ENCODE data around the gene MEF2C.
"Not testable (repeated sequence)": the region's sequence is repeated elsewhere in the genome, so short reads cannot be mapped to it uniquely, and the experiment has no call there.

The MEF2C gene

DNA sequence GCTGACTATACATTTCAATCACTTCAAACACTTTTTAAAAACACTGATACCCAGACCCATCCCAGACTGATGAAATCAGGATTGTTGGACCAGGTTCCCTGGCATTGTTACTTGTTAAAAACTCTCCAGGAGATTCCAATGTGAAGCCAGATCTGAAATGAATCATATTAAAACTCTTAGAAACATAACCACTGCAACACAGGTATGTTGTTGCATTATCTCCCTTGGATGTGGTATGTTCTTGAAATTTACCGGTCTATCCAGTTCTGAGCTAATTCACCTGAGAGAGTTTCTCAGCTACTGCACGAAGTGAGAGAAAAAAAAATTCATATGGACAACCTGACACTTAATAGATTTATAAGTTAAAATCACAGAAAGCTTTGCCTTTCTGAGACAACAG, 21.8 kb downstream of the MEF2C start:
- DNase-seq = no peak

DNA sequence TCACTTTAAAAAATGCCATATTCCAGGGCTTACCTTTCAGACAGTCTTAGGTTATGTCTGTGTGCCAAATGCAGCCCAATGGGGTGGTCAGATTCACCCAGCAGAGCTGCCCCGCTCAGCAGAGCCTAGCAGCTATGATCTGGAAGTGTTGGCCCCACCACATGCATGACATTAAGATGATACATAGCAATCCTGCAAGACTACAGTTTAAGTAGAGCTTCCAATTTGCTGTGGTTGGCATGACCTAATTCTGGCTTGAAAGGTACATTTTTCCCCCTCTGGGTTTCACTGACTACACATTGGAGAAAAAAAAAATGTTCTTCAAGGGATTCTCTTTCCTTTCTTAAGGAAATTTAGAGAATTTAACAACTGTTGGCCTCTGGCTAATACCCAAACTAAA, 22.5 kb downstream of the MEF2C start:
- no peak for DNase-seq

DNA sequence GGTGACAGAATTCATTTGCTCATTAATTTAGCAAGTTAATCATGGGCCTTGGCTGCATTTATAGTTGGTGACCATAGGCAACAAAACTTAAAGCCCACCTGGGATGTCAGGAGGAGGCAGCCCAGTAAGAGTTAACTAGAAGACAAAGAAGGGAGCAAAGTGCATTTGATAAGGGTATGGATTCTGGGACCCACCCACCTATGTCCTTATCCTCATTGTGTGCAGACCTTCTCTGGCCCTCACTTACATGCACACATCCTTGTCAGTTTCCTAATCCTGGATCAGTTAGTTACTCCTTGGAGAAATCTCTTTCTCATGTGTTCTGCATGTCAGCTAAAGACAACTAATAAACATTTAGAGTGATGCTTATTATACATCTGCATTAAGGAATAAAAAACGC, 24.6 kb downstream of the MEF2C start:
- no peak for DNase-seq

DNA sequence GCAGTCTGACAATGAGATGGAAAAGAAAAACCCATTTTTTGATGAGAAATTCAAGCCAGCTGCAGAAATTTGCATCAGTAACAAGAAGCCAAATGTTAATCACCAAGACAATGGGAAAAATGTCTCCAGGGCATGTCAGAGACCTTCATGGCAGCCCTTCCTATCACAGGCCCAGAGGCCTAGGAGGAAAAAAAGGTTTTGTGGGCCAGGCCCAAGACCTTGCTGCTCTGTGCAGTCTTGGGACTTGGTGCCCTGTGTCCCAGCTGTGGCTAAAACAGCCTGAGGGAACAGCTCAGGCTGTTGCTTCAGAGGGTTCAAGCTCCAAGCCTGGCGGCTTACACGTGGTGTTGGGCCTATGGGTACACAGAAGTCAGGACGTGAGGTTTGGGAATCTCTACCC, 26.6 kb downstream of the MEF2C start:
- not testable (repeated sequence) for DNase-seq

DNA sequence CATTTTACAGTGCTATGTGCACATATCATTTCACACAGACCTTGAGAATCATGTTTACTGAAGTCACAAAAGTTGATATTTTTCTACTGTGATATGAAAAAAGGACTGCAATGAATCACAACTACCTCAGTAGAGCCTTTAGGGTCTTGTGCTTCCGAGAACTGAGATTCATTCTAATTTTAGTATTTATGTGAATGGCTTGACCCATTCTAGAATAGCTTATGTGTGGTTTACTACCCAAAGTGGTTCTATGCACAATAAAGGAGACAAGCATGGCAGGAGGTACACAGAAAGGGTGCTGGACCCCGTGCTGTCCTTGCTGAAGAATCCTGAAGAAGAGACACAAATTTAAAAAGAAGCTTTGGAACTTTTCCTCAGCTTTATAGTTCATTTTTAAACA, 28.2 kb downstream of the MEF2C start:
- DNase-seq = no peak

DNA sequence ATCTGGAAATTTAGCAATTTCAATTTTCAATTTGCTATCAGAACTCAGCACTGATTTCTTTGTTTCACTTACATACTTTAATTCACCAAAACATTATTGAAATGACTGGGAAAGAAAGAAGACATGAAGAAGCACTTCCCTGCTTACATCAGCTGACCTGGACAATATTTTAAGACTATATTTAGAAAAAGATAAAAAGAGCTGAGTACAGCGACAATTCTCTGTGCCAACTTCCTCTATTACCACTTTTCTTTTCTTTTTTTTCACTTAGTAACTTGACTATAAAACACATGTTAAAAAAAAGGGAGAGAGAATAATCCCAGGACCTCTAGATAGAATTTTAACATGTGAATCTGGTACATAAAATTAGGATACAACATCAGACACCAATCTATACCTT, 35.6 kb downstream of the MEF2C start:
- DNase-seq = no peak

DNA sequence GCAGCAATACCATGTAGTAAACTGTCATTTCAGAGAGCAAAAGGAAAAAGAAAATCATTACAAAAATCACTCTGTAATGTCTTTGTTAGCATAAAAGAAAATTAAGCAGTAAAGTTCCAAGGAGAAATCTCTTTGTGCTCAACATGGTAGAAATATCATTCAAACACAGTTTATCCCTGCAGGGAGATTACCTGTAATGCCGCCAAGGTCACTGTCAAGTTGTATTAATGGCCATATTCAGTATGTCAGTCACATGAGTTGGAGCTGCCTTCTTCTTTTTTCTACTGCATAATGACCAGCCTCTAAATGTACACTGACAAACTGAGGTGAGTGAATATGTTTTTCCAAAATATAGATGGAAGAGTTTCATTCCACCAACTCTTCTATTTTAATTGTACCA, 36.5 kb downstream of the MEF2C start:
- DNase-seq = no peak

DNA sequence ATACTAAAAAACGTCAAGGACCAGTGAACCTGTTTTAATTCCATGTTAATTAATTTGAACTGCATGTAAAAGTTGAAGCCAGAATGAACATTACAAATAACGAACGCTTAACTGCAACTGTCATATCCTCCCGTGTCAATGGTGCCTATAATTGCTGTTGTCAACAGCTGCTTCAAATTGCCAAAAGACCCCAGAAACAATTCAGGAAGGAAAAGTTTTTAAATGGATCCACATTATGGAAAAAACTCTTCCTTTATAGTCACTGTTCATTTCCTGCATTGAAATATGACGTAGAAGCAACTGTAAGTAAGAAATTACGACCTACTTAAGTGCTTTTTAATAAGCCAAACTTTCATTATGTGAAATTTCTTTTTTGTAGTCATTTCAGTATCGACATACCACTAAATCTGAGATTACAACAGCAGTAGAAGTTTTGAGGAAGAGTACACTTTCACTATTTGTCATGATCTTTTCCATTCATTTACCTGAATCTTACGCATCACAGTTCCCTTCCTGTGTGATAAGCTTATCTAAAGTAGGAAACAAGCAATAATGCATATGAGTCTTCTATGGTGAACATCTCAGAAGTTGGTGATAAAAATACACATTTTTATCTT, 37.8 kb downstream of the MEF2C start:
- DNase-seq = no peak

DNA sequence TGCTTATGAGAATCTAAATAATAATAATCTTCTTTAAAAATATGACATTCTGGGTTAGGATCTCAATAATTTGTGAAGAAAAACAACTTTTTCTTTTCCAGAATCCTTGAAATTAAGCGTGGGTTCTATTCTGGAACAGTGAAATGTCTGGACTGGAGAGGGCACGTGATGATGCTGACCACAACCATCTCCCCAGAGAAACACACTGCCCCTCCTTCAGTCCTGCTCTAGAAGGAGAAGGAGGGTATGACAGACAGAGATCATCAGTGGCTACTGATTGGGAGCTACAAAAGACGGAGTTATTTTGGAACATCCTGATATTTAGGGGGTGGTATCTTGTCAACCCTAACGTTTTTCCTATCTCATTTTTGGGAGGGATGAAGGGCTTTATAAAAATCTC, 40.2 kb downstream of the MEF2C start:
- no peak for DNase-seq

DNA sequence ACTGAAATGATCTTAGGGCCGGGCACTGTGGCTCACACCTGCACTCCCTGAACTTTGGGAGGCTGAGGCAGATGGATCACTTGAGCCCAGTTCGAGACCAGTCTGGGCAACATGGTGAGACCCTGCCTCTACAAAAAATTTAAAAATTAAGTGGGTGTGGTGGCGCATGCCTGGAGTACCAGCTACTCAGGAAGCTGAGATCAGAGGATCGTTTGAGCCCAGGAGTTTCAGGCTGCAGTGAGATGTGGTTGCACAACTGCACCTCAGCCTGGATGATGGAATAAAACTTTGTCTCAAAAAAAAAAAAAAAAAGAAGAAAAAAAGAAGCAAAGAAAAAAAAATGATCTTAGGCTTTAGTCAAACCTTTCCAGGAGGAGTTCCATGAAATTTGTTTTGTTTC, 41.8 kb downstream of the MEF2C start:
- no peak for DNase-seq

DNA sequence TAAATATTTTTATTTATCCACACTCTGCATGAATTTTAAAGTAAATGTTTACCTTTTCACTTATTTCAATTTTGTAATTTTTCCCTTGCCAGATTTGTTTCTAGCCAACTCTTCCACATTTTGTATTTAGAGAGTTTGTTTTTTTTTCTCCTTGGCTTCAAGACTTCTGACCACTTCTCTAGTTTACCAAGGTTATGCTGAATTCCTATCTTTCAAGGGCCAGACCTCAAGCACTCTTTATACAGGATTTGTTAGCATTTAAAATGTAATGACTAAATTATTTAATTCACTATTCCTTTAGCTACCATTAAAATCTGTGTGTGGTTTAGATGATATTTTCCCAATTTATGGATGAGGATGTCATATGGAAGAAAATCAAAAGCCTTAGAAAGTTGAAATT, 42.5 kb downstream of the MEF2C start:
- DNase-seq = no peak

DNA sequence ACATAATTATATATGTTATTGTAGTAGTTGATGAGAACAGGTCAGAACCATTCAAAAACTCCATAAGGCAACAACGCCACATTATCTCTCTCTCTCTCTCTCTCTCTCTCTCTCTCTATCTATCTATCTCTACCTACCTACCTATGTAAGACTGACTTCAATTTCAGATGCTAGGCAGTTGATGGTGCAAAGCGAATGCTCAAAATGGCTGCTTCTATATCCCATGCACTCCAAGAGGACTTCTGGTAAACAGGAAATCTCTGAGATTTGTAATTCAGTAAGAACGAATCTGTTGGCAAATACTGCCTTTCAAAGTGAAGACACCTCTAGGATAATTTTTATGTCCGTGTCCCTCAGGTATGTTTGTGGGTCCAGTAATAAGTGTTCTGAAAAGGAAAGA, 43.7 kb downstream of the MEF2C start:
- no peak for DNase-seq

DNA sequence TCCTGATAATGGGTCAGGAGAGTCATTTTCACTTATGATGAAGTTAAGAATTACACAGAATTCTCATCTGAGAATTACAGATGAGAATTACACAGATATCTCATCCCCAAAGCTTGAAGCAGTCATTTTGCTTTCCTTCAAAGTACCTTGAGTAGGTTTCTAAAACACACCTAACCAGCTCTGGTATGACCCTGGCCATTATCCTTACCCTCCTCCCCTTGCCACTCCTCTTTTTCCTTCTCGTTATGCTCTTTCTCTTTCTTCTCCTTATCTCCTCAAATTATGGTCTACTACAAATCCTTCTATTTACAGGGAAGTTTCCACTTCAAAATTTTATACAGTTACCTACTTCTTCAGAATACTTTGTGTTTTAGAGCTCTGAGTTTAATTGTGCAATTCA, 44.5 kb downstream of the MEF2C start:
- no peak for DNase-seq

DNA sequence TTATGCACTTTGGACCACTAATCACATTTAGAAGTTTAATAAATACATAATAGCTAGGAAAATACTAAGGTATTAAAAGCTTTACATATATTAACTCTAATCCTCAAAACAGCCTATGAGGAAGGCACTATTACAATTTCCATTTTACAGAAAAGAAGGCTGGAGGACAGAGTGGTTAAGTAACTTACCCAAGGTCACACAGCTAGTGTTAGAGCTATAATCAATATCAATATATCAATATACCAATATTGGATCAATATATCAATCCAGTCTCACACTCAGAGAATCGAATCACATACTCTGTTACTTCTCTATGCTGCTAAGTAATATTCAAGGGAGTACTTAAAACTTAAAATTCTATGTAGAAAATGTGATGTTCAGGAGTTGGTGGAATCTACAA, 45.2 kb downstream of the MEF2C start:
- no peak for DNase-seq

DNA sequence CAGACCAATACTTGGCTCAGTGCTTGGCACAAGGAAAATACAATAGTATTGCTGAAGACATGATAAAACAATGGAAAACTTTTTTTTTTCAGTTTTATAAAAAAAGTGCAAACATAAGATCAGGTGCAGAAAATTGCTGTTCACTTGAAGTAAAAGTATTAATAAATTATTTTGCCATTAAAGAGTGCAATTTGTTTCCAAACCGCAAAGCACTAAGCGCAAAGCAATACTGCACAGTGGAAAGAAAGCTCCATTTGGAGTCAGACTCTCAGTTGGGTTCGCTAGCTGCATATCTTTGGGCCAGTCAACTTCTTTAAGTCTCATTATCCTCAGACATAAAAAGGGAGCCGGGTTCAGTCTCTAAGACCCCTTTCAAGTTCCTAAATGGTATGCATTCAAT, 45.8 kb downstream of the MEF2C start:
- DNase-seq = no peak

DNA sequence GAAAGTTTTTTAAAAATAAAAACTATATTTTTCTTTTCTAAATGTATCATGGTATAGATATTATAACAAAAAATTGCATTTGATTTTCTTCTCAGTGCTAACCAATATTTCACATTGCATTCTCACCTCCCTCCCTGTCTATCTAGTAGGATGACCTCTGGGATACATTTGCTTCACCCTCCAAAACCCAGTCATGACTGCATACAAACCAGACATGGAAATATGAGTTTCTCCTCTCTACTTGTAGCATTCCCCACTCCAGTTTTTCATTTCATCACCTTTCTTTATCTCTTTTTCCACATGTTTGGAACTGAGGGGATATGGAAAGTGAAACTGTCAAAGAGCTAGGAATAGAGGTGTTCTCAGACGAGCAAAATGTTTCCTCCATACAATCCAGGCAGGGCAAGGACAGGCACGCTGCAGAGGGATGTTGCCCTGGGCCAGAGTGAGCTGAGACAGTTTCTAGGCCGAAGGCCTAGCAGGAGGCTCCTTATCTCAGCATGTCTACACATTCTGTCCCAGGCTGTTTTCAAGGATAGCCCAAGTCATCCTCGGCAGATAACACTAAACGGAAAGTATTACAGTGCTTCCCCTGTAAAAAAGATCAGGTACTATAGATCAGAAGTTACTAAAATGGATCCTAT, 46.7 kb downstream of the MEF2C start:
- DNase-seq = no peak

DNA sequence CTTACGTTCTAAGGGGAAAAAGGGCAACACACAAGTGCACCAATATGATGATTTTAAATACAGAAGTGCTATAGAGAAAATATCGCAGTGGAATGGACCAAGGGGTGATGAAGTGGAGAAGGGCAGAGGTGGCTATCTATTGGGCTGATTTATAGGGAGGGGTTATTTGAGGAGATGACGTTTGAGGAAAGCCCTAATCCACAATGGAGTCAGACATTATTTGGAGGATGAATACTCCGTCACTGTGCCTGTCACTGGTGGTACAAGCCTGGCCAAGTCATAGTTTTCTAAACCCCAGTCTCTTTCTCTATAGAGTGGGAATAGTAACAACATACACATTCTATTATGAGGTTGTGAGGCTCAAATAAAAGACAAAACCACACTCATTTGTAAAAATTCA, 48.5 kb downstream of the MEF2C start:
- no peak for DNase-seq

DNA sequence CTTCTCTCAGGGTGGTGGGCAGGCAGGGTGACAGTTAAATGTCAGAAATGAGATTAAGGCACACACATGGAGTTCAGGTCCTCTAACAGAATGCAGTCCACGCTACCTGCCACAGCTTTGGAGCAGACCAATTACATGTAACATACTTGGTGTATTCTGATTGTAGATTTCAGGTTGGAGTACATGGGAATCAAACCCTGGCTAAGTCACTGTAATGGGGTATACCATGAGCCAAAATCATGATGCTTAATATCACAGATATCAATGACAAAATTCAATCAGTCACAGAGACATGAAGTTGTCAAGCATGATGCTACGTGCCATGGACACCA, 48.9 kb downstream of the MEF2C start:
- no peak for DNase-seq

DNA sequence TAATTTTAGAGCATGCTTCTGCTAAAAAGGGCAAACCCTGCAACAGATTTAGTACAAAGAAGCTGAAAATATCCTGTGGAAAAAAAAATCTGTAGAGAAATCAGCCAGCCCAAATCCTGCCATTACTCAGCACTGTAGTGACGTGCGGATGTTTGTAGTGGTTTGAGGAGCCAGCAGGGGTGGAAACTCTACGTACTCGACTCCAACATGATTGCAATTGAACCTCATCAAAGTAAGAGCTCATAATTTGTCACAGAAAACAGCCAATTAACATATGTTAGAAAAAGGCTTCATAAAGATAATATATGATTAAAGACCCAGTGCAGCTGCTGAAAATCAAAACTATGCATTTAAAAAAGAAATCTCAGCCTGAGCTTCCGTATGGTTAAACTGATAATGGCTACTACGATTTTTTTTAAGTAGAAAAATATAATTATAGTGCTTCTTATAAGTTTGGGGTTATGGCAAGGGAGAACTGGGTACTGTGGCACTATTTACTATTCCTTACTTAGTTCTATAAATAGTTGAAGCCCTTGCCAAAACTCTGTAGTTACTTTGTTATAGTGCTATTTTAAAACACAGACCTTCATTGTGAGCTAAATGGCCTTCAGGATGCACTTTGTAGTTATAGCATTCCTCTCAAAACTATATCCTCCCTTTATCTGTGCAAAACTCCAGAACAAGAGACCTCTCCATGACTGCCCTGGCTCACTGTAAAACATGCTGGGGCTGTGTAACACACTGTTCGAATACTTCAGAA, 49.4 kb downstream of the MEF2C start:
- no peak for DNase-seq

DNA sequence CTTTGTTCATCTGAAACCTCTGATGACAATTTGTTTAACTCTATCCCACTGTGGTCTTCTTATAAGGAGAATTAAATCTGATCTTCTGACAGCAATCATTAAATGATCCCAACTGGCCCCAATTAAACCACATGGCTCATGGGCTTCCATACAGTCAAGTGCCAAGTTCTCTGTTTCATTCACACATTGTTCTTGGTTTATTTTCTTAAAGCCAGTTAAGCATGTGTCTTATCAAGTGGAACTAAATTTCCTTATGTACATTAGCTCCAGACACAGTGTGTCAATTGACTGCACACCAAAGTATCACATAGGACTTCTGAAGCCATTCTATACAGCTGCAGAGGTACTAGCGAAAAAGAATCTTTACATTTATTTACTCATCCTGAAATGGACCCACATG, 51.2 kb downstream of the MEF2C start:
- no peak for DNase-seq

DNA sequence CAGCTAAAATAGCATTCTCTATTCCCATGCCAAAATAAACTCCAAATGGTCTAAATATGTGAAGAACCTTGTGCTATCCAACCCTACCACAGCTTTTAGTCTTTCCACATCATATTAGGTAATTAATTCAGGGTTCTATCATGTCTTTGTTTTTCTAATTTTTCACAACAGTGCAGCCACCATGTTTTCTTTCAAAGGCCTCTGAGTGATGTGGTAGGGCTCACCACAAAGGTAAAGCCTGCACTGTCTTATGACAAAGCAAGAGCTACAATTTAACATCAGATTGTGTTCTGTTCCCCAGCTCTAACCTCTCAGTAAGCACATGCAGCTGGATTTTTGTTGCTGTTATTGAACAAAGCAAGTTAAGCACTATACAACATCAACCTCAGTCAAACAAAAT, 52.4 kb downstream of the MEF2C start:
- no peak for DNase-seq

DNA sequence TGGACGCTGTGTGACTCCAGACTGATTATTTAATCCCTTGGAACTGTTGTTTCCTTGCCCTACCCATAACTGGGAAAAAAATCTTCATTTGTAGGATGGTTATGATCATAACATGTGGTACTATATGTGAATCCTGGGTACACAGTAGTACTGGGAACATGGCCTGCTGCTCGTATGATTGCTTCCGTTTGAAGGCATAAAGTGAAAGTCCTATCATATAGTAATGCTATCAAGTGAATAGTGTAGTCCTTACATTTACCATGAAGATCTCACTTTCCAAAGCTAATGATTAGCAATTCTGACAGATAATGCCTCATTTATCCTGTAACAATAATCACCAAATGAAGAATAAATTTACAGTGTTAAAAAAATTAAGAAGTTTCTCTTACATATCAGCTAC, 53.2 kb downstream of the MEF2C start:
- DNase-seq = no peak

DNA sequence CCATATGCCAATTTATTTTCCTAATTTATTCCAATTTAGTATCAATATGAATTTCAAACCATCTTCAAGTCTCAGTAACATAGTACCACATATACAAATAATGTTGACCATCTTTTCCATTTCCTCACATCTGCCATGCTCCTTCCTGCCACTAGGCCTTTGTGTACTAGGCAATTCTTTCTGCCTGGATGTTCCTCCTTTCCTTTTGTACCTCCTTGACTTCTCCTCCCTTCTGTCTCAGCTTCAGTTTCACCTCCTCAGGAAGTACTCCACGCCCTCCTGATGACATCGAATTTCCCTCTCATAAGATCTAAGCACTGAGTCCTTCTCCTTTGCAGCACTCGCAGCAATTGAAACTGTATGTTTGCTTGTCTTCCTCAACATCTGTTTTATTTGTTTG, 53.9 kb downstream of the MEF2C start:
- DNase-seq = peak; percentile 7 to 23

DNA sequence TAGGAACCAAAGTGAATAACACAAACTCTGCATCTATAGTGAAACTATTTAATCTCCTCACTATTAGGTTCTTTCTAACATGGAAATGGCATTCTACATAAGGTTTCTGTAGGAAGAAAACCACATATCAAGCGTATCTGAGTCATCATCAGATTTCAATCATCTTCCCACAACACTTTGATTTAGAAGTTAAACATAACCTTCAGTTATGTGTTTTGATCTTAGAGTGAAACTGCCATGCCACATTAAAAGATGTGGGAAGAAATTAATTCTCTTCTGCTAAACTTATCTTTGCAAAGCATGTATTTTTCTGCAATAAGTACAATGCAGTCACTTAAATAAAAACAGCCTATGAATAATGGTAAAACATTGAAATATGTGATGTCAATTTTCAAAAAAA, 55.0 kb downstream of the MEF2C start:
- no peak for DNase-seq

All from AML-193 (cell line).